NOMO-1 treated with dmso at 0.1 percent for 144 hours (cell line): ENCODE measurements around the gene SFT2D1.

Experiments used
- DNase-seq: peaks from one replicate; lab custom pipeline; 2025; ENCODE audit not compliant: unreplicated experiment; lab: John Stamatoyannopoulos, UW

SFT2D1 gene

GRCh38 chr6:166308769-166309589, 33.4 kb downstream of the SFT2D1 start:
- no peak for DNase-seq

- DNase-seq: no peak
Measured at GRCh38 chr6:166308033-166308768, 34.1 kb downstream of the SFT2D1 start, which contains the start of gene PRR18. PRR18 (minus strand) TSS chr6:166308392; CDS start chr6:166308142, 250 bp downstream.

GRCh38 chr6:166307082-166308032, 35.0 kb downstream of the SFT2D1 start:
- DNase-seq: no peak

- DNase-seq: no peak
Measured at GRCh38 chr6:166306378-166307081, 35.8 kb downstream of the SFT2D1 start.

GRCh38 chr6:166305562-166306117, 36.7 kb downstream of the SFT2D1 start:
- no peak for DNase-seq

GRCh38 chr6:166304106-166304505, 38.2 kb downstream of the SFT2D1 start:
- no peak for DNase-seq

GRCh38 chr6:166301611-166302529, 40.5 kb downstream of the SFT2D1 start:
- DNase-seq: no peak

GRCh38 chr6:166300357-166300987, 41.9 kb downstream of the SFT2D1 start:
- DNase-seq: no peak

GRCh38 chr6:166297606-166298005, 44.7 kb downstream of the SFT2D1 start:
- DNase-seq: no peak

GRCh38 chr6:166296035-166296883, 46.1 kb downstream of the SFT2D1 start:
- DNase-seq: no peak

GRCh38 chr6:166293731-166294584, 48.4 kb downstream of the SFT2D1 start:
- DNase-seq: no peak

- no peak for DNase-seq
Measured at GRCh38 chr6:166289207-166290060, 52.9 kb downstream of the SFT2D1 start.

- no peak for DNase-seq
Measured at GRCh38 chr6:166286839-166287271, 55.5 kb downstream of the SFT2D1 start.

GRCh38 chr6:166285233-166285632, 57.1 kb downstream of the SFT2D1 start:
- DNase-seq: no peak

- no peak for DNase-seq
Measured at GRCh38 chr6:166284640-166285039, 57.7 kb downstream of the SFT2D1 start.
